Left forelimb (tissue), 1 donor: ENCODE results near the gene YOD1.

Source experiments
- DNase-seq: peaks from one replicate; pipeline ENCODE4 v3.0.0-alpha.2; 2018; ENCODE audit warnings: low spot score

The YOD1 gene

GRCh38 chr1:207051191-207051943 lies at the start of gene YOD1:
Gene YOD1, minus strand, starts transcription at chr1:207051208. Its CDS starts 178 bp downstream, at chr1:207051030.
- DNase-seq = peak; percentile 34

- DNase-seq = no peak
Observed at GRCh38 chr1:207097871-207098324, 46.9 kb upstream of the YOD1 start.

- no peak for DNase-seq
Observed at GRCh38 chr1:207093944-207094343, 42.9 kb upstream of the YOD1 start.

GRCh38 chr1:207091200-207091908 lies 40.3 kb upstream of the YOD1 start:
- DNase-seq = no peak

- DNase-seq = no peak
Observed at GRCh38 chr1:207089627-207090355, 38.8 kb upstream of the YOD1 start.

DNA sequence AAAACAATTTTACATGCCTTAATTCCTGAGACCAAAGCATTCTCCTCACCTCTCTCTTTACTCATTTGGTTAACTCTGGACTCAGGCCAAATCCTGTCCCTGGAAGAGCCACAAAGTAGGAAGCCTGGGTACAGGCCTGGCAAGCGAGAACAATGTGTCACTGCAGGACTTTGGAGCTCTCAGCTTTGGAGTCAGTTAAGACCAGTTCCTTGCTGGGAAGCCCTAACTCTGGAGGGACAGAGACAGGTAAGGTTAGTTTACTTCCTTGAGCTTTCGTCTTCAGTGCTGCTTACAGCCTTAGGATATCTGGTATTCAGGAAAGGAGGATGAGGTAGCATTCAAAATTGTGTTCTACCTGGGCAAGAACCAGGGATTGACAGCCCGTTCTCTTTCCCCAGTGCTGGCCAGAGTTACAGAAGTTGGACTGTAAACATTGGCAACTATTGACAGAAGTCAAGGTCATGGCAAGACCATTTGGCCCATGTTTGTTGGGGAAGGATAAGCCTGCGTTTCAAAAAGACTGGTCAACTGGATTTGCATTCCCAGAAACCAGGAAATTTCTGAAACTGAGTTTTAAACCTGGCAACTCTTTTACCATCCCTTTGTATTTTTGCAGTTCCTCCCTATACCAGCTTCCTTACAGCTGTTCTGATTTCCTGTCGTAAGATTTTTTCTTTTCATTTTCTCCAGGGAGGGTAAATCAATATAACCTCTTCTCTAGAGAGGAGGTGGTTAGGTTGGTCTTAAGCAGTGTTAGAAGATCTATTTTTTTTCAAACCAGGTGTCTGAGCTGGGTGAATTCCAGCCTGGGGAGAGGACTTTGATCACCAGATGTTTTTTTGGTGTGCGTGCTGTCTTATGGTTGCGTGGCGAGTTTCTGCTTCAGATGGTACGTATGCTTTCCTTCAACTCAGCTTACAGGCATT lies 38.0 kb upstream of the YOD1 start, which contains the start of gene C4BPB:
Gene C4BPB, plus strand, starts transcription at position 160 of the 926 bp plus-strand sequence. Its CDS starts 672 bp downstream, at position 832.
- DNase-seq = no peak

- DNase-seq = no peak
Observed at GRCh38 chr1:207088161-207088560, 37.2 kb upstream of the YOD1 start.

GRCh38 chr1:207085887-207086286 lies 34.9 kb upstream of the YOD1 start:
- no peak for DNase-seq

- no peak for DNase-seq
Observed at GRCh38 chr1:207084701-207085180, 33.7 kb upstream of the YOD1 start.

GRCh38 chr1:207084232-207084631 lies 33.2 kb upstream of the YOD1 start:
- no peak for DNase-seq

GRCh38 chr1:207081806-207082205 lies 30.8 kb upstream of the YOD1 start:
- DNase-seq = no peak

DNA sequence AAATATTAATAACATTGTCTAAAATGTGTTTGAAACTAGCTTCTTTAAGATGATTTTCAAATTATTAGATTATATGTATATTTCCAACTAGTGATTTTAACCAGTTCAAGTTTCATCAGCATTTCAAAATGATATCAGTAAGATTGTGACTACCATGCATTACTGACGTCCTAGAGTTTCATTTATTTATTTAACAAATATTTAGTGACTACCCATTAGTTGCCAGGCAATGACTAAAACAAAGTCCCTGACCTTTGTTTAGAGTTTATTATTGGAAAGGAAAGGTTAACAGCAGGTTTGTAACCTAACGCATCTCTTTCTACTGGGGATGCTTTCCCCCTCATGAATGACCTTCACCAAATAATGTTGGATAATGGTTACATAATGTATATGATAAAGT lies 30.1 kb upstream of the YOD1 start:
- DNase-seq = no peak

DNA sequence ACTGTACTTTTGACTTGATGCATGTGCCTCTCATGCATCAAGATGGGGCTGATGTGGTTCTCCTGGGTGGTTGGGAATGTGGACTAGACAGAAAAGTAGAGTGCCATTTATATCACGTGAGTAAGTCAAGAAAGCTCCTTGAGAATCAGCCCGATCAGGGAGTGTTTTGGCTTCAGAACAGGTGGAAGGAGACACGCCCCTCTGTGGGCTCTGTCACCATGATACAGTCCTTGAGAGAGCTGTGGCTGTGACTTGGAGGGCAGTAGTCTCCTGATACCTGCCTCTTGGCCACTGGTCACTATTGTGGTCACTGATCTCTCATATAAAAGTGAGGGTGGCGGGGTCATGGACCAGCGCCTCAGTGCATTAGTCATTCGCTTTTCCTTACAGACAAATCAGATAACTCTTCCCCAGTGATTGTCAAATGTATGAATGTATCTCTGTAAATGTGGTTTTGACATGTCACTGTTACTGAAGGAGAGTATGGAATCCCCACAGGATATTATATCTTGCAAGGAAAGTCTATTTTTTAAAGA lies 28.8 kb upstream of the YOD1 start:
- DNase-seq = no peak

- DNase-seq = no peak
Observed at GRCh38 chr1:207078578-207079132, 27.6 kb upstream of the YOD1 start.

- no peak for DNase-seq
Observed at GRCh38 chr1:207077470-207078377, 26.7 kb upstream of the YOD1 start.

DNA sequence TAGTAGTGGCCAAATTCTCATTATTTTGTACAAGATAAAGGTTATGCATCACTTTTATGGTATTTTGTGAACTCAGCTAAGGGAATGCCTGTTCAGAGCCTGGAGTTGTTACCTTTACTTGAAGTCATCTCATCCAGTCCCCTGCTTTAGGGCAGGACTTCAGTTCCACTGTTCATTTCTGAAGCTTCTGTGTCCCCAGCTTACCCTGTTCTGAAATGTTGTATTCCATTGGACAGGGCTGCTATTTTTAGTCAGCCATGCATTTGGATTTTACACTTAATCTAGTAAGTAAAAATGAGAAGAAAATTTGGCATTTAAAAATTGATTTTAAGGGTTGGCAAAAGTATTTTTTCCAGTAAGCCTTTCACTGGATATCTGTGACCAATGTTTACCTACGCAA lies 26.0 kb upstream of the YOD1 start:
- DNase-seq = no peak

DNA sequence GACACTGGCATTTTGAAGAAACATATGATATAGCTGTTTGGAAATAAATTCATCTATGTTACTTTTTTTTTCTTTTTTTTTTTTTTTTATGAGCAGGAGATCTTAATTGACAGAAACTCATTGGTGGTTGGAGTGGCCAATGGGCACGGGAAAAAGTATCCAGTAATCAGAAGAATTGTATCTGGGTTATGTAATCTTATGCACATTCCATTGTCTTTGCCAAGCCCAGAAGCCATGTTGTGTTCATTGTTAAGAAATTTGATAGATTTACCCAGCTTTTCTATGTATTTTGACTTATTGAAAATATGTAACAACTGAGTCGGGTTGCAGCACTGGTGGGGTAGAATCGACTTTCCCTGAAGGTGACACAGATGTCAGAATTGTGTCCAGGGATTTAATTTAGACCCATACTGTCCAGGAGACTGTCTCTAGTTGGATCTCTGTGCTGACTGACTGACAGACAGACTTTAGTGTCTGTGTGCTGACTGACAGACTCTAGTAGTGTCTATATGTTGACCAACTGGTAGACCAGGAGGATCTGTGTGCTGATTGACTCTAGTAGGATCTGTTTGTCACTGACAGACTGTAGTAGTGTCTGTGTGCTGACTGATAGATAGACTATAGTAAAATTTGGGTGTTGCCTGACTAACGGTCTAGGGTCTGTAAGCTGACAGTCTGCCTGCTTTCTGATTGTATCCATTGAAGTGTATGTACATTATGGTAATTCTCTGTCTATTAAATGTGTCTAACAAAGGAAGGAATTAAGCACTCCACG lies 25.4 kb upstream of the YOD1 start:
- DNase-seq = no peak

DNA sequence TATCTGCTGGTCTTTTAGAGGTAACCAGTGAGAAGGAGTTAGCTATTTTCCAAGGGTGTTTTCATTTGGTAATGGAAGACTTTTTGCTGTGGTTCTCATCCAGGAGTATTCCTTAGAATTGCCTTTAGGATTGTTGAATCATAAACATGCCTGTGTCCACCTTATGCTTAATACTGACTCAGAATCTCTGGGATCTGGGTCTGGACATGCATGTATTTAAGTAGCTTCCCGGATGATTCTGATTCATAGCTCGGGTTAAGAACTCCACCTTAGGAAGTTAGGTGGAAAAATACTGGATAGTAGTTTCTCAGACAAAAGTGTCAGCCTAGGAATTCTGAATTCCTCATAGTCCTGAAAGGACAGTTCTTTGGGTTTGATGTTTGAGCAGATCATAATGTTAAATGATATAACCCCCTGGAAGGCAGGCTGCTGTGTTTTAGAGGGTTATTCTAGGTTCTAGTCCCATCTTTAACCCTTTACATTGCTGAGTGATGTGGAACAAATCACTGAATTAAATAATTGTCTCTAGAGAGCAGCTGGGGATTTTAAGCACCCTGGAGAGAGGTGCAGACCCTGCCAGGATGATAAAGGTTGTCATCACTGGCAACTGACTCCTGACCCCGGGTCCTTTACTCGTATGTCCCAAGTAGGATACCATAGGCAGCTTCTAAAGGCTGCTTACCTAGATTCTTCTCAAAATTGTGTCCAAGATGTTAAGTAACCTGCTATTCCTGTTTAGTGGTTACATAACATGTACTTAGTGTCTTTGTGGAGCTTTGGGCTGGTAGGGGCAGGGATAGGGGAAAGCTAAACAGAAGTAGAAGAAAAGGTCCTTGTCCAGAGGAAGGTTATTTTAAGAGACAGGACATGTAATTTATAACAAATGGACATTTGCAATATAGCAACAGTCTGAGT lies 23.2 kb upstream of the YOD1 start:
- no peak for DNase-seq
